HG03066 (cell line): ENCODE measurements around the gene MET.

ENCODE experiments used
- ATAC-seq: cut with Tn5 transposase; IDR thresholded peaks from one replicate; pipeline ENCODE4 v1.9.1; 2021; ENCODE audit warnings: low read depth; ENCODE audit not compliant: unreplicated experiment

The MET gene

DNA sequence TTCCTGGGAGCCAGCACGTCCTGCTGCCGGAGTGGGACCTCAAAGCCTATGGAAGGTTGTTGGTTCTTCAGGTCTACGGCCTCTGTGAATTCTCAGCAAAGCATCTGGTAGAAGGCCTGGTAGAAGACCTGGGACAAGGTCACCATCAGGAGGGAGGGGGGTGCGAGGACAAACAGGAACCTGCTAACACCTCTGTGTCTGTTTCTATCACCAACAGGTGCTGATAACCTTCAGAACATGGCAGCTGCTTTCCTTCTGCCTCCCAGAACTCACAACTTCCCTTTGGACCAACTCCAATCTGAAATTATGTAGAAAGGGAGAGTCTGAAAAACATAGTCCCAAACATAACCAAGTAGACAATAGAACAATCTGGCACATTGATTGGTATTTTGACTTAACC lies 8.3 kb upstream of the MET start:
- ATAC-seq = no peak

DNA sequence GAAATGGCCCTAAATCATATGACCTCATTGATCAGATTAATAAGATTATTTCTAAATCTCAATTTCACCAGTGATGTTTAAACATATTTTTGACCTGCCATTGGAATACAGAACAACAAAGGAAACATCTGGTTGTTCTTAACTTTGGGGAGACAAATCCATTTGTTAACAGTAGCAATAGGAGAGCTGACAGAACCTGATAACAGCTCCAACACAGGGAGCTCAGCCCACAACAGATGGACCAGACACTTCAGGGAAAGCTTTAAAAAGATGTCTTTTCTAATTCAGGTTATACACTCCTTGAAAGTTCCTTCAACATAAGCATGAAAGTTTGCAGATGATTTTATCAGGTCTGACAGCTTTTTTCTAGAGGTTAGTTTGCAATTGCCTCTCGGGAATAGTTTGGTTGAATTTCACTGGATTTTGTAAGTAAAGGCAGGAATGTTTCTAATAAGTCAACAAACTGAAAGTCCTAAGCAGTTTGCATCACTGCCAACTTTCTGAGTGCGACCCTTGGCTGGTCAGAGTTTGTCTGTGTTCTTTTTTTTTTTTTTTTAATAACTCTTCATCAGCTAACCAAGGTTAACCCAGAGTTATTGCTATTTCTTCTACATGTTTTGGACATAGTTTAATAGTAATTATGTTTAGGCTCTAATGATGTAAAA lies 6.5 kb upstream of the MET start:
- ATAC-seq = no peak

GRCh38 chr7:116669769-116670168 lies 2.2 kb upstream of the MET start:
- ATAC-seq = no peak

GRCh38 chr7:116670409-116671015 lies 1.5 kb upstream of the MET start:
- ATAC-seq = no peak

DNA sequence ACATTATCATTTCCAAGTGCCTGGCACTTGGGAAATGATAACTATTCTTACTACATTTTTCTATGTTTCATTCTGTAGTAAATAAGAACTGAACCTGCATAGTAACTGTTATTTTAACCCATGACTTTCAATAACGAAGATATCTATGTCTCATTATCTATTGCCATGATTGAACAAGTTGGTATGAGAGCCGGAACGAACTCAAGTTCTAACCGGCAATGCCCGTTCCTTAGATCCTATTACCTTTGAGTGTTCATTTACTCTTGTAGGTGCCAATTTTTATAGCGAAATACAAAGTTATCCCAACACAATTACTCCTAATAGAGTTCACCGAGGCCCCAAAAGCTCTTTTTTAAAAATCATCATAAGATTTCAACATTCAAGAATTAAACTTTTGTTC lies 885 bp upstream of the MET start:
- no peak for ATAC-seq

- no peak for ATAC-seq
Measured at GRCh38 chr7:116672596-116673456, 830 bp downstream of the MET start.

DNA sequence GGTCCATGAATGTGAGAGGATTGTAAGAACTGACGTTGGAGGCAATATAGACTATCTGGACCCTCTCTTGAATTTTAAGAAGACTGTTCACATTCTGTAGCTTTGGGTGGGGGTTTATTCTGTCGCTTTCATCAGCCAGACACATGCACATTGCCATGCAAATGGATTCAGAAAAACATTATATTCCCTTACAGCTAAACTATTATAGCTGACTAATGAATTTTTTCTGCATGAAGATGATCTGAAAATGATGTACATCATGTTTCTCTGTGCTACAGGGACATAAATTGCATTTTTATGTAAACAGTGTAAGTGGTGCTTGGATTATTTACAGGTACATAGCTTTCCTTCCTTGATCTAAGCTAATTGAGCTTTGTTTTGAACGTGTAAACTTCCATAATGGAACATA lies 1.5 kb downstream of the MET start:
- no peak for ATAC-seq

DNA sequence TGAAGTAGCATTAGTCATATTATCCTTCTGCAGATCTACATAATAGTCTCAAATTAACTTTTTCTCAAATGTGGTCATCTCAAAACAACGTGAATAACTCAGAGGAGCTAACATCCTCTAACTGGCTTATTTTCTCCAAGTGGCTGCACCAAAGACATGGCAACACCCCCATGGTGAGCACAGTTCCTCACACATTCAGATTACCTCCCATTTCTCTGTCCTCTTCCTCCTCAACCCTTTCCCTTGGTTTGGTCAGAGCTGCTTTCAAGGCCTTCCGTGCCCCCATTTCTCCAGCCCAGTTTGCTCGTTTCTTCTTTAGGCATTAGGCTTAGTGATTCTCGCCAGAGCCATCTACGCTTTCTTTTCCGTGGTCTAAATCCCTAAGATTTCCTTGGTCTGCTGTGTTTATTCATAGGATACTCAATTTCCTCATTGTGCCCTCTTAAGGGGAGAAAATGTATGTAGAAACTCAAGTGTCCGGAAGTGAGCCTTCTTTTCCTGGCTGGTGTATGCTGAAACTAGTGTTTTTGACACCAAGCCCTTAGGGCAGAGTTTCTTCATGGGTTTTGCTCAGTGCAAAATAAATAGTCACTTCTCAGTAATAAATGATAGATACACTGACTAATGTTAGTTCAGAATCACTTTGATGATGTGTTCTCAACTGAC lies 2.6 kb downstream of the MET start:
- ATAC-seq = no peak

DNA sequence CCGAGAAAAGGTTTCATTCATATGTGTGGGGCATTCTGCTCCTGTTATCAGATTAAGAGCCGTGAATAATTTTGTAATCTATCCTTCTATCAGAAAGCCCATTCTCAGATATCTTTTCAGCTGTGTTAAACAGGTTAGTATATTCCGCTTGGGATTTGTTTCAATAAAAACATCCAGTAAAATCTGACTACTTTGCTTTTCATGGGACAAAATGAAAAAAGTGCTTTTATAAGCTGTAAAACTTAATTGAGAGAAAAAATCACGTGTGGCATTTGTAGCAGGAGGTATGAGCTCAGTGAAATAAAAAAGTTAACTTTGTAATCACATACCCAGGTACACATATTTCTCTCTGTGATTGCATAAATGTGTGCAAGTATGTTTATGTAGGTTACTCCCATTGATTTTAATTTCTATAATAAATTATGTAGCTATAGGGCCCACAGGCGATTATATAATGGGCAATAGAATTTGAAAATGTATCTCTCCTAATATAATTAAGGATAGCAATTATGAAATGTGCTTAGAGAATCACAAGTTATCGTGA lies 3.9 kb downstream of the MET start:
- no peak for ATAC-seq

DNA sequence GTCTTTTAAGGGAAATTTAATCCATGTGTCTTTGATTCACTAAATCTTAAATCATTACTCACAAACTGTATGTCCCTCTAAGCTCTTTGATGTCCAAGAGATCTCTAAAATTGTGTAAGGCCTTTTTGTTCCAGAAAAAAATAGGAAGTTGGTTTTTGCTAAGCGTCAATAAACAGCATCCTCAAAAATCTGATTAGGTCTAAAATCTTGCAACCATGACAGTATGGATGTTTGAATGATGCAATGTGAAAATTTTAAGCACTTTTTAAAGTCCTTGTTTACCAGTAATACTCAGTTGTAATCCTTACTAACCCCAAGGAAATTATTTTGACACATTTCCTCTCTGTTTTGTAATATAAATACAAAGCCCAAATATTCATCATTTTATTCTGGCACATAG lies 6.8 kb downstream of the MET start:
- no peak for ATAC-seq

DNA sequence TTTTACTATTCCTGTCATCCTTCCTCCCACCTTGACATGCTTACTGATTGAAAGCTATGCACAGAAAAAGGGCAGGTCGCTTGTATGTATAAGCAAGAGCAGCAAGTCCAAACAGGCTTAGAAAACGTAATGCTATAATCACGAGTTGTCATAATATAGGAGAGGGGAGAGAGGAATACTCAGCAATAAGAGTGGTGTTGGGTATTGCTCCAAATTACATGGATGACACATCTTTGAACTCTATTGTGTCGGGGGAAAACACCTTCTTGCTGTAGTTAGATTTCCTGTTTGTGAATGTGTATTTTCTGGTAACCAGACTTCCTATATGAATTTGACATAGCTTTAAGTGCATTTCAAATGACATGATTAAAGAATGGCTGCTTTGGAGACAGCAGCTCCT lies 7.5 kb downstream of the MET start:
- no peak for ATAC-seq

- peak; percentile 100 for ATAC-seq
Measured at GRCh38 chr7:116683786-116684185, 11.8 kb downstream of the MET start.

GRCh38 chr7:116686033-116686432 lies 14.0 kb downstream of the MET start:
- ATAC-seq = no peak

DNA sequence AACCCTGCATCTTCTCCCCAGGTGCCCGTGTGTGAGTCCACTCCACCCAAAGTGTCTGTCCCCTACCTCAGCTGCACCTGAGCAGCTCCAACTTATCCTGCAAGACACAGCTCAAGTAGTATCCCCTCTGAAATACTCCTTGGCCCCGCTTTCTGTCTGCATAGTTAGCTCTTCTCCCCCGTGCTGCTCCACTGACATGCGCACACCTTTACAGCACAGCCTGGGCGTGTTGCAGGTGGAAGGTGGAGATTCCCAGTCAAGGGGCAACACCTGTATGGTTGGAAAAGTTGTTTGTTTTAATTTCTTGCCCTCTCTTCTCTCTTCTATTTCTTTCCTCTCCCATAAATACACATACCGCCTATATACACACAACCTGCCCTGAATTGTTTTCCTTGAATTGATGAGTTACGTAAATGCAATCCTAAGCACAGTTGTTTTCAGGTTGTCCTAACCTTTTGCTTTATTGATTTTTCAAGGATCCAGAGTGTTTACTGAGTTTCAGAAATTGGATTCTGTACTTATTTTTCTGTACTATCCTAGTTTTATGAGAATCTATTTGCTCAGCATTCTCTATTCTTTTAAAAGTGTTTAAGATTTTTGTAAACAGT lies 14.9 kb downstream of the MET start:
- ATAC-seq = no peak

DNA sequence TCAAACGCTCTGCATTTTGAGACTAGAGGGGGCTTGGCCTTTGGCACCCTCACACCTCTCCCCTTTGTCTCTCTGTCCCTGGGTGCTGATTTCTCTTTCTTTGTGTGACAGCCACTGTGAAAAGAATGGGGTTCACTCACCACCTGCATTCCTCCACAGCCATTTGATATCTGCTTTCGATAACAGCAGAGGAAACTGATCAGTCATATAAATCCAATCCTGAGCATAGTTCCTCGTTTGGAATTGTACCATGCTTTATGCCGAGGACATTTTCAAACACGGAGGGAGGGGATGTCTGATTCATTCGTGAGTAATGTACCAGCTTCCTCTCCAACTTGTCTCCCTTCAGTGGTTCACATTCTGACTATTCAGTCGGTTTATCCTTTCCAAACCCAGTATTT lies 15.8 kb downstream of the MET start:
- ATAC-seq = no peak

- ATAC-seq = no peak
Measured at GRCh38 chr7:116689790-116690259, 17.8 kb downstream of the MET start.

GRCh38 chr7:116691664-116692063 lies 19.7 kb downstream of the MET start:
- no peak for ATAC-seq

DNA sequence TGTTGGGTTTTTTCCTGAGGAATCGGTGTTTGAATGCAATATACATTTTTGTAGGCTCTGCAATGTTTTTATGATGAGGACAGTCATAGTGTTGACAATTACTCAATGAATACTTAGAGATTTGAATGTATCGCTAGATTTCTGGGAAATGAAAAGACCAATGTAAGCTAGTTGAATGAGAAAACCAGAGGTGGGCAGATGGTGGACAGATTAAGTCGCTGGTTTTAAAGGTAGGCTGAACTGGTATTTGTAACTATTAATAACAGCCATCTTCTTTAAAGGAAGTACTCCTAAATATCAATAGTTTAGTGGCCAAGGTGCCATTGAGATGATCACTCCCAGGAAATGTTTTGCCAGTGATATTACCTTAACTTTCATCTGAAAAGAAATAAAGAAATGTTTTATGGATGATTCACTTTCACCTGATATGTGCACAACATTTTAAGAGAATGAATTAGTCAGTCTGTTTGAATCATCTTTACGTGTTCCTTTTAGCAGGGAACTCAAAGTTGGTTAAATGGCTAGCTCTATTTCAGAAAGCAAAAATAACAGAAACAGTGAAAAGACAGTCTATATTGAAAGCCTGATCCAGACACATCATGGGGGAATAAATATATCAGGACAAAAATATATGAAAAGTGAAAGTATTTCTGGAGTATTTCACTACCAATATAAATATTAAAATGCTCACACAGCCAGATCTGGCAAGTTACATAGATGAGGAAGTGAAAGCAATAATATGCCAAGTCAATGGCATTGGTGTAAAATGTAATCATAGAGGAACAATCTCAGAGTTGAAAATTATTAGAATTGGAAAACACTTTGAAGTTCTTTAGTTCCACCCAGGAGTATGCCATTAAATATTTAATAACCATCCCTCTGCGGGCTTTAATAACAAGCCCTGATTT lies 20.7 kb downstream of the MET start:
- no peak for ATAC-seq

DNA sequence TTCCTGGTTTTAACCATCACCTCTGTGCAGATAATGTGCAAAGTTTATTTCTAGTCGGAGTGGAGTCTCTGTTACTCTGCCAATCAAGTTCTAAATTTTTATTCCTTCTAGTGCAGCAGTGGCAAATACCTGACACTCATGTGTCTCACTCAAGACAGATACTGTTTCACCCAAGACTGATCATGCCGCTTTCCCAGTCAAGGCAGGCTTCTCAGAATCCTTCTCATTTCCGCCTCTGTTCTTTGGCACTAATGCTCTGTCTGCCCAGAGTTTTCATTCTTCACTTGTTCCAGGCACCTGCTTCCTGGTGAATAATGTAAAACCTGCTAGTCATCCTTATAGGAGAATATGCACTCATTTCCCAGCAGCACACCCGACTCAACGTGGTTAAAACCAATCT lies 24.7 kb downstream of the MET start:
- no peak for ATAC-seq
